K562 (cell line): ENCODE data around the gene NDUFAF4. TPM values are rescaled to one million over a fixed set of nuclear protein-coding genes. Genes with fewer than 3 reads are reported as not detected.

Source experiments
- ATAC-seq: fragments of 200-7000 bp; cut with Tn5 transposase; 3 replicates; pipeline ENCODE4 v1.9.1; 2020; ENCODE audit warnings: moderate library complexity
- BruUV-seq: library from RNA; stranded (reverse); fragments of 400-500 nt; replicated peaks from 2 replicates; lab custom pipeline; 2021; lab: Mats Ljungman, UMichigan
- CTCF ChIA-PET: fragments of 300-600 bp; formaldehyde crosslinking; extraction: SDS; loops from one replicate; lab custom pipeline; 2021; ENCODE audit warnings: low intra/inter-chr PET ratio; lab: Yijun Ruan, JAX
- POLR2A ChIA-PET: fragments of 300-600, 350-650 bp; sonication (Branson Sonifier 250); formaldehyde crosslinking; extraction: SDS; loops from one replicate; lab custom pipeline; 2021; ENCODE audit warnings: antibody characterized with exemption, inconsistent platforms; lab: Yijun Ruan, JAX
- DNase-seq, 4 experiments: peaks; one replicate each; pipeline versions ENCODE4 v3.0.0 to v3.0.0-alpha.2; 2011 to 2018; ENCODE audit warnings: low spot score in 3 of 4, mixed read lengths in 3 of 4; ENCODE audit errors: extremely low read depth in 1 of 4
- FAIRE-seq: peaks from 2 replicates; lab custom pipeline; 2011; peaks lifted over from hg19 to GRCh38; lab: Jason Lieb, UNC
- H2AFZ ChIP-seq: 2 replicates; pipeline ENCODE4 v1.6.0; 2011; ENCODE audit warnings: low read depth, low read length, control low read depth, inconsistent platforms
- H3K27ac ChIP-seq: fragments of 200-600 bp; 3 replicates; pipeline ENCODE4 v1.8.0; 2011; ENCODE audit warnings: low read depth, mild to moderate bottlenecking, control low read depth, inconsistent platforms, low read length, moderate library complexity, mixed read lengths; ENCODE audit errors: extremely low read depth
- H3K27me3 ChIP-seq, 2 experiments: fragments of 300-600 bp in 1 of 2; 2 replicates in 1 of 2; 3 replicates in 1 of 2; pipeline versions ENCODE4 v1.6.0 to v1.8.0; 2011; ENCODE audit warnings: inconsistent platforms in 2 of 2, low read length in 2 of 2, mild to moderate bottlenecking in 1 of 2, mixed read lengths in 1 of 2, moderate library complexity in 1 of 2; ENCODE audit not compliant: control insufficient read depth in 2 of 2, insufficient read depth in 2 of 2
- H3K36me3 ChIP-seq: fragments of 300-600 bp; 3 replicates; pipeline ENCODE4 v1.8.0; 2011; ENCODE audit warnings: mild to moderate bottlenecking, low read length, inconsistent platforms; ENCODE audit not compliant: control insufficient read depth, insufficient read depth
- H3K4me1 ChIP-seq, 2 experiments: fragments of 200-600 bp in 1 of 2; replicated peaks in 1 of 2; 2 replicates in 1 of 2; 3 replicates in 1 of 2; pipeline versions ENCODE4 v1.5.1 to v1.8.0; 2011; ENCODE audit warnings: inconsistent platforms in 2 of 2, low read length in 2 of 2, mild to moderate bottlenecking in 1 of 2, mixed read lengths in 1 of 2, moderate library complexity in 1 of 2; ENCODE audit not compliant: control insufficient read depth in 2 of 2, insufficient read depth in 2 of 2
- H3K4me2 ChIP-seq: 2 replicates; pipeline ENCODE4 v1.6.1; 2011; ENCODE audit warnings: low read length, control low read depth, inconsistent platforms, mixed read lengths; ENCODE audit not compliant: insufficient read depth
- H3K4me3 ChIP-seq: fragments of 200-600 bp; sonication (generic), shearing (Covaris generic); 2 replicates; pipeline ENCODE4 v1.5.1; 2016; ENCODE audit warnings: control low read depth, inconsistent platforms
- H3K79me2 ChIP-seq: fragments of 200-600 bp; 3 replicates; pipeline ENCODE4 v1.8.0; 2011; ENCODE audit warnings: low read length, inconsistent platforms; ENCODE audit not compliant: control insufficient read depth, insufficient read depth
- H3K9ac ChIP-seq, 2 experiments: 2 replicates each; pipeline versions ENCODE4 v1.6.0 to v1.6.1; 2011; ENCODE audit warnings: low read depth in 2 of 2, low read length in 2 of 2, control low read depth in 1 of 2, inconsistent platforms in 1 of 2, mild to moderate bottlenecking in 1 of 2, mixed read lengths in 1 of 2; ENCODE audit not compliant: insufficient read depth in 1 of 2
- H3K9me1 ChIP-seq: one replicate; pipeline ENCODE4 v1.6.0; 2011; ENCODE audit warnings: inconsistent platforms, mild to moderate bottlenecking, low read length, moderate library complexity; ENCODE audit not compliant: control insufficient read depth, insufficient read depth
- H3K9me3 ChIP-seq: replicated peaks from 2 replicates; pipeline ENCODE4 v1.5.1; 2011; ENCODE audit warnings: low read depth, low read length, inconsistent platforms; ENCODE audit not compliant: control insufficient read depth, insufficient read depth
- H4K20me1 ChIP-seq: replicated peaks from 2 replicates; pipeline ENCODE4 v1.6.1; 2011; ENCODE audit warnings: low read length, inconsistent platforms, mixed read lengths; ENCODE audit not compliant: control insufficient read depth, insufficient read depth
- CEBPB ChIP-seq: fragments of 450-650 bp; IDR thresholded peaks from 2 replicates; pipeline ENCODE4 v1.6.1; 2016; ENCODE audit warnings: missing genetic modification characterization, missing compliant biosample characterization
- ERF ChIP-seq: fragments of 450-650 bp; formaldehyde crosslinking; IDR thresholded peaks from 2 replicates; pipeline ENCODE4 v1.4.0; 2020; ENCODE audit warnings: mild to moderate bottlenecking, mixed read lengths
- FOXA3 ChIP-seq, 2 experiments: fragments of 450-650 bp in 1 of 2; sonication (generic) in 1 of 2; formaldehyde crosslinking; IDR thresholded peaks in 1 of 2; conservative IDR thresholded peaks in 1 of 2; 2 replicates each; pipeline versions ENCODE4 v1.4.0 to v1.8.0; 2020 to 2022; ENCODE audit warnings: mild to moderate bottlenecking in 2 of 2, missing genetic modification reagents in 1 of 2
- HOMEZ ChIP-seq: fragments of 250-450 bp; sonication (Bioruptor Pico); IDR thresholded peaks from 2 replicates; pipeline ENCODE4 v1.4.0; 2020; ENCODE audit warnings: mild to moderate bottlenecking, moderate library complexity
- MCM2 ChIP-seq: fragments of 450-650 bp; IDR thresholded peaks from 2 replicates; pipeline ENCODE4 v1.6.1; 2017; ENCODE audit warnings: low read depth, mild to moderate bottlenecking
- MYC ChIP-seq, 2 experiments: fragments of 250-450 bp in 1 of 2; sonication (Bioruptor Pico) in 1 of 2; IDR thresholded peaks; 2 replicates each; pipeline versions ENCODE4 v1.5.1 to v1.6.1; 2012 to 2021; ENCODE audit warnings: low read depth in 2 of 2, borderline replicate concordance in 1 of 2, improper control_type of control experiment in 1 of 2, low read length in 1 of 2, mild to moderate bottlenecking in 1 of 2, moderate library complexity in 1 of 2
- NR0B1 ChIP-seq: fragments of 450-650 bp; IDR thresholded peaks from one replicate; pipeline ENCODE4 v1.6.1; 2018; ENCODE audit warnings: mild to moderate bottlenecking, moderate library complexity; ENCODE audit not compliant: partially characterized antibody
- PML ChIP-seq: IDR thresholded peaks from 2 replicates; pipeline ENCODE4 v1.6.1; 2012; ENCODE audit warnings: low read length, inconsistent platforms
- POLR2AphosphoS2 ChIP-seq: IDR thresholded peaks from 2 replicates; pipeline ENCODE4 v1.6.1; 2012; ENCODE audit warnings: low read length, improper control_type of control experiment
- SOX6 ChIP-seq: fragments of 450-650 bp; IDR thresholded peaks from 2 replicates; pipeline ENCODE4 v1.6.1; 2014; ENCODE audit warnings: mild to moderate bottlenecking
- TCF3 ChIP-seq: sonication (generic); formaldehyde crosslinking; IDR thresholded peaks from 2 replicates; pipeline ENCODE4 v1.4.0; 2020; ENCODE audit warnings: mild to moderate bottlenecking, missing genetic modification reagents
- WHSC1 ChIP-seq: IDR thresholded peaks from one replicate; pipeline ENCODE4 v1.6.1; 2012; ENCODE audit warnings: low read length, control low read depth, inconsistent platforms
- ZNF311 ChIP-seq: fragments of 250-450 bp; sonication (Bioruptor Pico); IDR thresholded peaks from 2 replicates; pipeline ENCODE4 v1.4.0; 2020; ENCODE audit warnings: mild to moderate bottlenecking, moderate library complexity
- ZNF57 ChIP-seq: fragments of 450-650 bp; formaldehyde crosslinking; IDR thresholded peaks from 2 replicates; pipeline ENCODE4 v1.4.0; 2020; ENCODE audit warnings: mild to moderate bottlenecking, moderate library complexity
- ZZZ3 ChIP-seq: fragments of 450-650 bp; IDR thresholded peaks from 2 replicates; pipeline ENCODE4 v1.6.1; 2016; ENCODE audit warnings: antibody characterized with exemption, mild to moderate bottlenecking, moderate library complexity
- whole genome bisulfite sequencing: fragments of 100-300 bp; shearing (Covaris generic); methylation state at CpG from one replicate; pipeline ENCODE4 v1.1.6; 2016; ENCODE audit warnings: low coverage, mixed read lengths; ENCODE audit not compliant: insufficient coverage; ENCODE audit errors: missing lambda C conversion rate; 5-methylcytosine and 5-hydroxymethylcytosine counted together
- in situ Hi-C: fragments of 300-500 bp; cut with MboI; formaldehyde crosslinking; loops from 4 replicates; pipeline ENCODE4 v1.15.0; 2018; ENCODE audit warnings: inconsistent platforms, mixed read lengths
- intact Hi-C: fragments of 100-400 bp; cut with micrococcal nuclease; formaldehyde crosslinking; loops from 2 replicates; pipeline ENCODE4 v1.14.2; 2022
- polyA plus RNA-seq, 8 experiments: library from polyadenylated mRNA; depleted of rRNA in 4 of 8; stranded (reverse) in 5 of 8; unstranded in 3 of 8; fragments of >200 nt; fragmentation: Nextera tagmentation in 2 of 8; fragmentation: Illumina TruSeq in 1 of 8; extraction: Ambion mirVana in 2 of 8; extraction: Trizol in 1 of 8; gene quantifications; 2 replicates each; pipeline versions ENCODE4 v1.2.1 to v1.2.3, GENCODE V29; 2011 to 2014; ENCODE audit warnings: inconsistent platforms in 1 of 8, missing spikeins in 1 of 8
- total RNA-seq, 7 experiments: library from RNA; depleted of rRNA in 6 of 7; stranded (reverse); fragments of >200 nt in 6 of 7; fragmentation: Illumina TruSeq in 2 of 7; extraction: Trizol in 2 of 7; gene quantifications; 2 replicates each; pipeline versions ENCODE4 v1.2.1 to v1.2.3, GENCODE V29; 2011 to 2021; ENCODE audit warnings: low replicate concordance in 1 of 7
- TF ChIP-seq, protein P1 (sequence below): sonication (generic); formaldehyde crosslinking; IDR thresholded peaks from 2 replicates; pipeline ENCODE4 v1.9.0; 2022; ENCODE audit warnings: mild to moderate bottlenecking, missing genetic modification reagents

The NDUFAF4 gene
- total and polyA plus RNA-seq, 9 of the 15 experiments (the other 6 are each of a cell fraction or from before 2014, with no cell fraction given) = 45.0 to 418 (median 136) TPM

GRCh38 chr6:96931198-96931597, 33.5 kb upstream of the NDUFAF4 start:
- no peak for ATAC-seq
- Histone ChIP-seq H4K20me1 (no peaks in the 10 kb centered on the region), H3K79me2 (no peaks in the 10 kb centered on the region)
- DNase-seq = no peak
- TF ChIP-seq POLR2AphosphoS2 (no peak), ZZZ3 (no peak), FOXA3 (CRISPR knock-in tag; conservative IDR thresholded peaks at IDR 0.05 in 1 of 2, IDR thresholded peaks at IDR 0.05 in 1 of 2) (no peak), MYC (IDR thresholded peaks at IDR 0.05; ENCODE audit: low read depth, low read length) (no peak), MYC (CRISPR knock-in tag; IDR thresholded peaks at IDR 0.05; ENCODE audit: borderline replicate concordance, low read depth) (no peak), ZNF311 (CRISPR knock-in tag) (no peak), WHSC1 (no peak), TCF3 (CRISPR knock-in tag) (no peak), SOX6 (no peak), ZNF57 (no peak), CEBPB (tag) (no peak), NR0B1 (no peak), ERF (CRISPR knock-in tag) (no peak), HOMEZ (CRISPR knock-in tag) (no peak), PML (no peak), MCM2 (no peak)
- TF ChIP-seq, protein P1, sequence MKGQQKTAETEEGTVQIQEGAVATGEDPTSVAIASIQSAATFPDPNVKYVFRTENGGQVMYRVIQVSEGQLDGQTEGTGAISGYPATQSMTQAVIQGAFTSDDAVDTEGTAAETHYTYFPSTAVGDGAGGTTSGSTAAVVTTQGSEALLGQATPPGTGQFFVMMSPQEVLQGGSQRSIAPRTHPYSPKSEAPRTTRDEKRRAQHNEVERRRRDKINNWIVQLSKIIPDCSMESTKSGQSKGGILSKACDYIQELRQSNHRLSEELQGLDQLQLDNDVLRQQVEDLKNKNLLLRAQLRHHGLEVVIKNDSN (CRISPR knock-in tag) = no peak
- TF ChIP-seq, all 486 proteins: peak for 0
- H2AFZ ChIP-seq = peak overlapping the region; percentile 40; the same call in 1 of the 2 replicates
- H3K27ac ChIP-seq = no peak overlapping the region
- WGBS = 11% methylated on average over 2 of the region's 2 CpGs
- ChIA-PET POLR2A (no interaction called here), CTCF (no interaction called here)
- no peak for FAIRE-seq
- H3K4me3 ChIP-seq = no peak overlapping the region
- H3K27me3 ChIP-seq = no peaks in the 10 kb centered on the region
- in situ Hi-C loops = no loop called here
- no TSS peak for BruUV-seq
- peaks cover 0 to 15% of the 10 kb centered on the region in 2 experiments; a peak in 4 of 5 replicates for H3K4me1 ChIP-seq
- H3K4me2 ChIP-seq = no peak overlapping the region
- no peak overlapping the region for H3K9ac ChIP-seq
- no peaks in the 10 kb centered on the region for H3K9me3 ChIP-seq
- no peaks in the 10 kb centered on the region for H3K36me3 ChIP-seq
- intact Hi-C loops = no loop called here
- no peaks in the 10 kb centered on the region for H3K9me1 ChIP-seq
